GM12878 (cell line): ENCODE data around the gene BCL10. TPM values are rescaled to one million over a fixed set of nuclear protein-coding genes. Genes with fewer than 3 reads are reported as not detected.
A peak's percentile ranks its signal among the peaks of the same experiment; 100 is the strongest.

Experiments used
- ATAC-seq: fragments of 200-7000 bp; cut with Tn5 transposase; 3 replicates; pipeline ENCODE4 v1.9.1; 2020; ENCODE audit warnings: mild to moderate bottlenecking, moderate library complexity
- BruUV-seq: library from RNA; stranded (reverse); fragments of 400-500 nt; replicated peaks from 2 replicates; lab custom pipeline; 2021; lab: Mats Ljungman, UMichigan
- CTCF ChIA-PET: fragments of 300-600 bp; sonication (Branson Sonifier 250); formaldehyde crosslinking; extraction: SDS; loops from one replicate; lab custom pipeline; 2021; ENCODE audit warnings: inconsistent platforms; lab: Yijun Ruan, JAX
- POLR2A ChIA-PET: fragments of 350-600 bp; formaldehyde crosslinking; extraction: SDS; loops from one replicate; lab custom pipeline; 2021; ENCODE audit warnings: inconsistent platforms; lab: Charles Lee
- RAD21 ChIA-PET: fragments of 300-600 bp; sonication (Branson Sonifier 250); formaldehyde crosslinking; loops from one replicate; lab custom pipeline; 2023; ENCODE audit warnings: antibody characterized with exemption; ENCODE audit not compliant: unreplicated experiment; lab: Charles Lee
- SMC1A ChIA-PET: fragments of 300-600 bp; sonication (Branson Sonifier 250); formaldehyde crosslinking; loops from one replicate; lab custom pipeline; 2023; ENCODE audit not compliant: unreplicated experiment, uncharacterized antibody; lab: Charles Lee
- DNase-seq: peaks from one replicate; pipeline ENCODE4 v3.0.0-alpha.2; 2011; ENCODE audit warnings: low read depth, low spot score
- FAIRE-seq: peaks from 3 replicates; lab custom pipeline; 2011; peaks lifted over from hg19 to GRCh38; lab: Jason Lieb, UNC
- H2AFZ ChIP-seq: 2 replicates; pipeline ENCODE4 v1.6.0; 2011; ENCODE audit warnings: low read depth, low read length, control low read depth; ENCODE audit not compliant: control insufficient read depth
- H3K27ac ChIP-seq: 2 replicates; pipeline ENCODE4 v1.5.1; 2011; ENCODE audit warnings: control low read depth; ENCODE audit not compliant: control insufficient read depth, insufficient read depth
- H3K27me3 ChIP-seq, 2 experiments: replicated peaks in 1 of 2; 2 replicates each; pipeline versions ENCODE4 v1.6.0 to v1.6.1; 2011; ENCODE audit warnings: low read length in 1 of 2; ENCODE audit not compliant: control insufficient read depth in 2 of 2, insufficient read depth in 2 of 2
- H3K36me3 ChIP-seq, 2 experiments: 2 replicates each; pipeline ENCODE4 v1.5.1; 2011; ENCODE audit warnings: low read length in 1 of 2; ENCODE audit not compliant: control insufficient read depth in 2 of 2, insufficient read depth in 2 of 2
- H3K4me1 ChIP-seq: 2 replicates; pipeline ENCODE4 v1.6.1; 2011; ENCODE audit warnings: mild to moderate bottlenecking, low read length, moderate library complexity, mixed read lengths; ENCODE audit not compliant: control insufficient read depth, insufficient read depth
- H3K4me2 ChIP-seq: 2 replicates; pipeline ENCODE4 v1.6.0; 2011; ENCODE audit warnings: control low read depth; ENCODE audit not compliant: control insufficient read depth, insufficient read depth
- H3K4me3 ChIP-seq: fragments of 200-600 bp; sonication (generic); 2 replicates; pipeline ENCODE4 v1.5.1; 2016
- H3K79me2 ChIP-seq: 2 replicates; pipeline ENCODE4 v1.6.0; 2011; ENCODE audit warnings: low read length; ENCODE audit not compliant: control insufficient read depth, insufficient read depth
- H3K9ac ChIP-seq: 2 replicates; pipeline ENCODE4 v1.8.0; 2011; ENCODE audit warnings: low read length, control low read depth, mixed read lengths; ENCODE audit not compliant: control insufficient read depth, insufficient read depth
- H3K9me3 ChIP-seq: replicated peaks from 3 replicates; pipeline ENCODE4 v1.5.1; 2011; ENCODE audit warnings: mild to moderate bottlenecking, low read length; ENCODE audit not compliant: control insufficient read depth, insufficient read depth
- H4K20me1 ChIP-seq: 2 replicates; pipeline ENCODE4 v1.6.0; 2011; ENCODE audit not compliant: control insufficient read depth, insufficient read depth
- ATF2 ChIP-seq: IDR thresholded peaks from 2 replicates; pipeline ENCODE4 v1.6.1; 2012; ENCODE audit warnings: low read length, inconsistent platforms
- MYC ChIP-seq: IDR thresholded peaks from 2 replicates; pipeline ENCODE4 v1.6.1; 2011; ENCODE audit warnings: mild to moderate bottlenecking, low read length, moderate library complexity, inconsistent platforms; ENCODE audit not compliant: insufficient read depth, insufficient replicate concordance, insufficient read length, severe bottlenecking
- PAX5 ChIP-seq: IDR thresholded peaks from 2 replicates; pipeline ENCODE4 v1.6.1; 2011; ENCODE audit warnings: low read depth, low read length, borderline replicate concordance
- RFX5 ChIP-seq: IDR thresholded peaks from 2 replicates; pipeline ENCODE4 v1.6.1; 2011; ENCODE audit warnings: low read depth, low read length, improper control_type of control experiment
- SIX5 ChIP-seq: IDR thresholded peaks from 2 replicates; pipeline ENCODE4 v1.6.1; 2011; ENCODE audit warnings: mild to moderate bottlenecking, low read depth, low read length, moderate library complexity; ENCODE audit not compliant: severe bottlenecking
- TCF7 ChIP-seq: IDR thresholded peaks from 2 replicates; pipeline ENCODE4 v1.6.1; 2014; ENCODE audit warnings: antibody characterized with exemption, borderline replicate concordance
- YY1 ChIP-seq: IDR thresholded peaks from 2 replicates; pipeline ENCODE4 v1.6.1; 2011; ENCODE audit warnings: low read depth, mild to moderate bottlenecking, low read length
- WGBS: methylation state at CpG from one replicate; pipeline ENCODE4 v1.1.6; 2016; ENCODE audit warnings: low lambda C conversion rate; ENCODE audit not compliant: insufficient replicate concordance, insufficient coverage; ENCODE audit errors: missing lambda C conversion rate; 5-methylcytosine and 5-hydroxymethylcytosine counted together
- in situ Hi-C: fragments of 300-500 bp; cut with MboI; formaldehyde crosslinking; loops from 9 replicates; pipeline ENCODE4 v1.14.3; 2018; ENCODE audit warnings: mixed read lengths
- intact Hi-C: fragments of 100-400 bp; cut with micrococcal nuclease; formaldehyde crosslinking; loops from one replicate; pipeline ENCODE4 v1.14.2; 2022; ENCODE audit not compliant: unreplicated experiment
- polyA plus RNA-seq, 11 experiments: library from polyadenylated mRNA; depleted of rRNA in 4 of 11; unstranded in 6 of 11; stranded (reverse) in 5 of 11; fragments of >200 nt; fragmentation: Nextera tagmentation in 4 of 11; fragmentation: Illumina TruSeq in 1 of 11; extraction: Ambion mirVana in 4 of 11; extraction: Trizol in 1 of 11; gene quantifications; 1 replicate in 1 of 11; 2 replicates in 10 of 11; pipeline versions ENCODE4 v1.2.1 to v1.2.3, GENCODE V29; 2011 to 2016; ENCODE audit warnings: inconsistent platforms in 2 of 11, missing spikeins in 2 of 11, low read depth in 1 of 11
- total RNA-seq, 4 experiments: library from RNA; depleted of rRNA in 3 of 4; stranded (reverse); fragments of >200 nt in 3 of 4; fragmentation: Illumina TruSeq in 1 of 4; extraction: Trizol in 1 of 4; gene quantifications; 2 replicates each; pipeline versions ENCODE4 v1.2.1 to v1.2.3, GENCODE V29; 2013 to 2021
- TF ChIP-seq, protein P1 (sequence below): fragments of 450-650 bp; IDR thresholded peaks from 2 replicates; pipeline ENCODE4 v1.6.1; 2017; ENCODE audit warnings: mild to moderate bottlenecking, moderate library complexity

The BCL10 gene
- total and polyA plus RNA-seq, 10 of the 15 experiments (the other 5 are each of a cell fraction or from before 2014, with no cell fraction given): 10.6 to 35.2 (median 19.5) TPM

GRCh38 chr1:85282424-85282823, 6.0 kb upstream of the BCL10 start:
- H2AFZ ChIP-seq: no peak overlapping the region
- SMC1A ChIA-PET: no interaction called here
- intact Hi-C loops: no loop called here
- no peaks in the 10 kb centered on the region for H3K27me3 ChIP-seq
- H3K4me1 ChIP-seq: peaks cover 4% of the 10 kb centered on the region
- 0% methylated on average over 1 of the region's 1 CpG for WGBS
- H3K4me3 ChIP-seq: no peak overlapping the region
- H4K20me1 ChIP-seq: no peaks in the 10 kb centered on the region
- CTCF ChIA-PET: no interaction called here
- no peak overlapping the region for H3K27ac ChIP-seq
- FAIRE-seq (no peak), ATAC-seq (peak; percentile 40; the same call in 2 of the 3 replicates)
- BruUV-seq: no TSS peak
- H3K9ac ChIP-seq: no peak overlapping the region
- no peak overlapping the region for H3K4me2 ChIP-seq
- RAD21 ChIA-PET: no interaction called here
- in situ Hi-C loops: no loop called here
- no peaks in the 10 kb centered on the region for H3K79me2 ChIP-seq
- TF ChIP-seq RFX5 (no peak), TCF7 (no peak), MYC (no peak), YY1 (no peak)
- TF ChIP-seq, all 136 proteins: peak for 0
- H3K36me3 ChIP-seq: no peaks in the 10 kb centered on the region
- H3K9me3 ChIP-seq: no peaks in the 10 kb centered on the region
- no peak for DNase-seq
- POLR2A ChIA-PET: no interaction called here

DNA sequence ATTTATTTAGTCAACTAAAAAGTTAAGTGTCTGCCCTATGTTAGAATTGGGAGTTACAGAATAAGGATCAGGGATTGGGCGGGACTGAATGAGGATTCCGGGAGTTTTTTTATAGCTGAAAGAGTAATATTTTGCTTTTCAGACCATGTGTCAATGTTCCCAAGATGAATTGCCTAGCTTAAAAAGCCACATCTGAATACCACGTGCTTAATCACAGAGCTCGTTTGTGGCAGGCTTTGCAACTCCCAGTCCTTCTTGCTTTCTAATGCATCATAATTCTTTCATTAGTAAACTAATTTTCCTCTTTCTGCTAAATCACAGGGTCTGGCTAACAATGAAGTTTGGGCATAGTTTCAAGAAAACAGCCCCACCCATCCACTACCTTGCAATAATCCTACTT, 4.2 kb upstream of the BCL10 start:
- TF ChIP-seq ATF2: no peak
- TF ChIP-seq, protein P1, sequence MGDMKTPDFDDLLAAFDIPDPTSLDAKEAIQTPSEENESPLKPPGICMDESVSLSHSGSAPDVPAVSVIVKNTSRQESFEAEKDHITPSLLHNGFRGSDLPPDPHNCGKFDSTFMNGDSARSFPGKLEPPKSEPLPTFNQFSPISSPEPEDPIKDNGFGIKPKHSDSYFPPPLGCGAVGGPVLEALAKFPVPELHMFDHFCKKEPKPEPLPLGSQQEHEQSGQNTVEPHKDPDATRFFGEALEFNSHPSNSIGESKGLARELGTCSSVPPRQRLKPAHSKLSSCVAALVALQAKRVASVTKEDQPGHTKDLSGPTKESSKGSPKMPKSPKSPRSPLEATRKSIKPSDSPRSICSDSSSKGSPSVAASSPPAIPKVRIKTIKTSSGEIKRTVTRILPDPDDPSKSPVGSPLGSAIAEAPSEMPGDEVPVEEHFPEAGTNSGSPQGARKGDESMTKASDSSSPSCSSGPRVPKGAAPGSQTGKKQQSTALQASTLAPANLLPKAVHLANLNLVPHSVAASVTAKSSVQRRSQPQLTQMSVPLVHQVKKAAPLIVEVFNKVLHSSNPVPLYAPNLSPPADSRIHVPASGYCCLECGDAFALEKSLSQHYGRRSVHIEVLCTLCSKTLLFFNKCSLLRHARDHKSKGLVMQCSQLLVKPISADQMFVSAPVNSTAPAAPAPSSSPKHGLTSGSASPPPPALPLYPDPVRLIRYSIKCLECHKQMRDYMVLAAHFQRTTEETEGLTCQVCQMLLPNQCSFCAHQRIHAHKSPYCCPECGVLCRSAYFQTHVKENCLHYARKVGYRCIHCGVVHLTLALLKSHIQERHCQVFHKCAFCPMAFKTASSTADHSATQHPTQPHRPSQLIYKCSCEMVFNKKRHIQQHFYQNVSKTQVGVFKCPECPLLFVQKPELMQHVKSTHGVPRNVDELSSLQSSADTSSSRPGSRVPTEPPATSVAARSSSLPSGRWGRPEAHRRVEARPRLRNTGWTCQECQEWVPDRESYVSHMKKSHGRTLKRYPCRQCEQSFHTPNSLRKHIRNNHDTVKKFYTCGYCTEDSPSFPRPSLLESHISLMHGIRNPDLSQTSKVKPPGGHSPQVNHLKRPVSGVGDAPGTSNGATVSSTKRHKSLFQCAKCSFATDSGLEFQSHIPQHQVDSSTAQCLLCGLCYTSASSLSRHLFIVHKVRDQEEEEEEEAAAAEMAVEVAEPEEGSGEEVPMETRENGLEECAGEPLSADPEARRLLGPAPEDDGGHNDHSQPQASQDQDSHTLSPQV: no peak
- TF ChIP-seq PAX5: no peak
- no peak for TF ChIP-seq SIX5
- in situ Hi-C loops: no loop called here
- Histone ChIP-seq H3K27me3 (no peaks in the 10 kb centered on the region), H4K20me1 (no peaks in the 10 kb centered on the region), H3K79me2 (peaks cover 10% of the 10 kb centered on the region), H2AFZ (no peak overlapping the region), H3K9ac (no peak overlapping the region), H3K4me2 (no peak overlapping the region), H3K4me3 (no peak overlapping the region), H3K36me3 (no peaks in the 10 kb centered on the region), H3K4me1 (peaks cover 4% of the 10 kb centered on the region), H3K27ac (no peak overlapping the region), H3K9me3 (no peaks in the 10 kb centered on the region)
- no peak for FAIRE-seq
- intact Hi-C loops: no loop called here
- no peak for ATAC-seq
- CTCF ChIA-PET: interaction anchor here (0.5 to 1.4 kb wide), 3 partner anchors 21 to 30 kb away, joined by 3 to 4 read pairs (median 4); partner anchors contain the start of gene C1orf52
- POLR2A ChIA-PET: no interaction called here
- SMC1A ChIA-PET: interaction anchor here (1.1 to 11.2 kb wide), 2 partner anchors 16 to 21 kb away, joined by 3 to 110 read pairs; partner anchors contain the start of gene C1orf52
- no TSS peak for BruUV-seq
- no peak for DNase-seq
- RAD21 ChIA-PET: no interaction called here
- WGBS: 86% methylated on average over 4 of the region's 4 CpGs
